K562 (cell line): ENCODE measurements around the gene FGD6. TPM values are rescaled to one million over a fixed set of nuclear protein-coding genes. Genes with fewer than 3 reads are reported as not detected.

Experiments
- ATF1 ChIP-seq, 2 experiments: fragments of 450-650 bp in 1 of 2; IDR thresholded peaks; 2 replicates each; pipeline ENCODE4 v1.6.1; 2016; ENCODE audit warnings: missing compliant biosample characterization in 1 of 2, missing genetic modification characterization in 1 of 2
- EHMT2 ChIP-seq: fragments of 450-650 bp; IDR thresholded peaks from 2 replicates; pipeline ENCODE4 v1.6.1; 2018; ENCODE audit warnings: antibody characterized with exemption
- ESRRB ChIP-seq: fragments of 250-450 bp; sonication (Bioruptor Pico); IDR thresholded peaks from 2 replicates; pipeline ENCODE4 v1.5.0; 2020; ENCODE audit warnings: mild to moderate bottlenecking, moderate library complexity, borderline replicate concordance
- ETS2 ChIP-seq: IDR thresholded peaks from 2 replicates; pipeline ENCODE4 v1.6.1; 2016; ENCODE audit warnings: borderline replicate concordance, missing genetic modification characterization, mild to moderate bottlenecking, moderate library complexity, missing compliant biosample characterization; ENCODE audit not compliant: poor library complexity, severe bottlenecking
- ILK ChIP-seq: fragments of 450-650 bp; IDR thresholded peaks from 2 replicates; pipeline ENCODE4 v1.6.1; 2016; ENCODE audit warnings: missing genetic modification characterization, low read depth, mild to moderate bottlenecking, missing compliant biosample characterization, moderate library complexity, borderline replicate concordance
- MCM3 ChIP-seq: fragments of 450-650 bp; IDR thresholded peaks from 2 replicates; pipeline ENCODE4 v1.6.1; 2016
- PHF21A ChIP-seq: fragments of 450-650 bp; IDR thresholded peaks from 2 replicates; pipeline ENCODE4 v1.6.1; 2017; ENCODE audit warnings: low read depth, borderline replicate concordance
- POLR2H ChIP-seq: IDR thresholded peaks from 2 replicates; pipeline ENCODE4 v1.6.1; 2016; ENCODE audit warnings: missing genetic modification characterization, low read depth, mild to moderate bottlenecking, control low read depth, missing compliant biosample characterization, moderate library complexity
- TEAD4 ChIP-seq, 2 experiments: sonication (generic) in 1 of 2; formaldehyde crosslinking in 1 of 2; IDR thresholded peaks; 2 replicates each; pipeline versions ENCODE4 v1.6.1 to v1.8.0; 2012 to 2022; ENCODE audit warnings: borderline replicate concordance in 1 of 2, inconsistent platforms in 1 of 2, low read length in 1 of 2, mild to moderate bottlenecking in 1 of 2, missing genetic modification reagents in 1 of 2
- TRIM28 ChIP-seq: fragments of 450-650 bp; IDR thresholded peaks from 2 replicates; pipeline ENCODE4 v1.6.1; 2017
- U2AF1 ChIP-seq: fragments of 200-400 bp; formaldehyde crosslinking; optimal IDR thresholded peaks from 2 replicates; pipeline ENCODE3; 2017; ENCODE audit warnings: mild to moderate bottlenecking, low read depth, low read length, moderate library complexity
- ZFP36 ChIP-seq: fragments of 150-350 bp; IDR thresholded peaks from 2 replicates; pipeline ENCODE4 v1.6.1; 2018; ENCODE audit warnings: low read length, low read depth; ENCODE audit not compliant: partially characterized antibody
- ZNF431 ChIP-seq: sonication (generic); formaldehyde crosslinking; IDR thresholded peaks from 2 replicates; pipeline ENCODE4 v1.8.0; 2022; ENCODE audit warnings: mild to moderate bottlenecking, missing genetic modification reagents
- ZNF551 ChIP-seq: fragments of 250-450 bp; sonication (Bioruptor Pico); IDR thresholded peaks from 2 replicates; pipeline ENCODE4 v1.5.0; 2021; ENCODE audit warnings: mild to moderate bottlenecking, moderate library complexity
- ZNF584 ChIP-seq: fragments of 200-800 bp; sonication (Bioruptor generic); IDR thresholded peaks from 2 replicates; pipeline ENCODE4 v1.6.1; 2016; ENCODE audit warnings: low read depth, mild to moderate bottlenecking, missing genetic modification characterization, missing compliant biosample characterization
- polyA plus RNA-seq, 8 experiments: library from polyadenylated mRNA; depleted of rRNA in 4 of 8; stranded (reverse) in 5 of 8; unstranded in 3 of 8; fragments of >200 nt; fragmentation: Nextera tagmentation in 2 of 8; fragmentation: Illumina TruSeq in 1 of 8; extraction: Ambion mirVana in 2 of 8; extraction: Trizol in 1 of 8; gene quantifications; 2 replicates each; pipeline versions ENCODE4 v1.2.1 to v1.2.3, GENCODE V29; 2011 to 2014; ENCODE audit warnings: inconsistent platforms in 1 of 8, missing spikeins in 1 of 8
- total RNA-seq, 7 experiments: library from RNA; depleted of rRNA in 6 of 7; stranded (reverse); fragments of >200 nt in 6 of 7; fragmentation: Illumina TruSeq in 2 of 7; extraction: Trizol in 2 of 7; gene quantifications; 2 replicates each; pipeline versions ENCODE4 v1.2.1 to v1.2.3, GENCODE V29; 2011 to 2021; ENCODE audit warnings: low replicate concordance in 1 of 7
- TF ChIP-seq, protein P1 (sequence below): IDR thresholded peaks from 2 replicates; pipeline ENCODE4 v1.6.1; 2011; ENCODE audit warnings: borderline replicate concordance, low read depth, mild to moderate bottlenecking, moderate library complexity, low read length; ENCODE audit not compliant: insufficient read depth, poor library complexity, severe bottlenecking
- TF ChIP-seq, protein P2 (sequence below), 2 experiments: fragments of 450-650 bp in 1 of 2; IDR thresholded peaks; 2 replicates each; pipeline ENCODE4 v1.6.1; 2011 to 2017; ENCODE audit warnings: low read depth in 2 of 2, antibody characterized with exemption in 1 of 2, borderline replicate concordance in 1 of 2, low read length in 1 of 2, mild to moderate bottlenecking in 1 of 2, mixed read lengths in 1 of 2; ENCODE audit not compliant: control insufficient read depth in 1 of 2
- TF ChIP-seq, protein P3 (sequence below): sonication (generic); formaldehyde crosslinking; IDR thresholded peaks from 2 replicates; pipeline ENCODE4 v1.8.1; 2023; ENCODE audit warnings: missing genetic modification reagents, mild to moderate bottlenecking, borderline replicate concordance

FGD6 gene
- total and polyA plus RNA-seq, 9 of the 15 experiments (the other 6 are each of a cell fraction or from before 2014, with no cell fraction given) = 1.5 to 11.1 (median 5.8) TPM

DNA sequence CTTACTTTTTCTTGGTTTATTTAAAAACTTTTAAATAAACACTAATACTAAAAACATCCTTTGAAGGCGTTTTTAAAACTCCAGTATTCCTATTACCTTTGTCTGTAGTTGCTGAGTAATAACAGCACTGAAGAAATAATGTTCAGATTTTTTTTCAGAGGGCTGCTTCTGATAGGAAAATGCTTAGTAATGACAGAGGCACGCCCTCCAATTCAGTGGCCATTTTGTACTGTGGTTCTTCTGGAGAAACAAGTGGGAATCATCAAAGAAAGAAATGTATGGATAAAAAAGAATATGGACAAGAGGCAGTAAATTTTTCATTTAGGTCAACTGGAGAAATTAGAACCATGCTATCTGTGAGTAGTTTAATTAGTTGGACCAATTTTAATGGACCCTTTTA is 13.9 kb upstream of the FGD6 start (continued):
- TF ChIP-seq, protein P1, sequence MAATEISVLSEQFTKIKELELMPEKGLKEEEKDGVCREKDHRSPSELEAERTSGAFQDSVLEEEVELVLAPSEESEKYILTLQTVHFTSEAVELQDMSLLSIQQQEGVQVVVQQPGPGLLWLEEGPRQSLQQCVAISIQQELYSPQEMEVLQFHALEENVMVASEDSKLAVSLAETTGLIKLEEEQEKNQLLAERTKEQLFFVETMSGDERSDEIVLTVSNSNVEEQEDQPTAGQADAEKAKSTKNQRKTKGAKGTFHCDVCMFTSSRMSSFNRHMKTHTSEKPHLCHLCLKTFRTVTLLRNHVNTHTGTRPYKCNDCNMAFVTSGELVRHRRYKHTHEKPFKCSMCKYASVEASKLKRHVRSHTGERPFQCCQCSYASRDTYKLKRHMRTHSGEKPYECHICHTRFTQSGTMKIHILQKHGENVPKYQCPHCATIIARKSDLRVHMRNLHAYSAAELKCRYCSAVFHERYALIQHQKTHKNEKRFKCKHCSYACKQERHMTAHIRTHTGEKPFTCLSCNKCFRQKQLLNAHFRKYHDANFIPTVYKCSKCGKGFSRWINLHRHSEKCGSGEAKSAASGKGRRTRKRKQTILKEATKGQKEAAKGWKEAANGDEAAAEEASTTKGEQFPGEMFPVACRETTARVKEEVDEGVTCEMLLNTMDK = no peak
- TF ChIP-seq MCM3 (no peak), ZFP36 (no peak), ETS2 (no peak), ZNF584 (CRISPR knock-in tag) (no peak), ILK (tag) (no peak), ESRRB (no peak), ZNF431 (CRISPR knock-in tag) (no peak), ATF1 (CRISPR knock-in tag; IDR thresholded peaks at IDR 0.05) (no peak), ATF1 (tag; IDR thresholded peaks at IDR 0.05) (no peak), U2AF1 (no peak), TRIM28 (no peak), ZNF551 (CRISPR knock-in tag) (no peak), EHMT2 (no peak), PHF21A (peak; percentile 82; the same call in 1 of the 2 replicates), TEAD4 (IDR thresholded peaks at IDR 0.05; ENCODE audit: low read length) (peak; percentile 53; the same call in 1 of the 2 replicates), TEAD4 (CRISPR knock-in tag; IDR thresholded peaks at IDR 0.05; ENCODE audit: borderline replicate concordance) (no peak), POLR2H (tag) (no peak)
- TF ChIP-seq, protein P2, sequence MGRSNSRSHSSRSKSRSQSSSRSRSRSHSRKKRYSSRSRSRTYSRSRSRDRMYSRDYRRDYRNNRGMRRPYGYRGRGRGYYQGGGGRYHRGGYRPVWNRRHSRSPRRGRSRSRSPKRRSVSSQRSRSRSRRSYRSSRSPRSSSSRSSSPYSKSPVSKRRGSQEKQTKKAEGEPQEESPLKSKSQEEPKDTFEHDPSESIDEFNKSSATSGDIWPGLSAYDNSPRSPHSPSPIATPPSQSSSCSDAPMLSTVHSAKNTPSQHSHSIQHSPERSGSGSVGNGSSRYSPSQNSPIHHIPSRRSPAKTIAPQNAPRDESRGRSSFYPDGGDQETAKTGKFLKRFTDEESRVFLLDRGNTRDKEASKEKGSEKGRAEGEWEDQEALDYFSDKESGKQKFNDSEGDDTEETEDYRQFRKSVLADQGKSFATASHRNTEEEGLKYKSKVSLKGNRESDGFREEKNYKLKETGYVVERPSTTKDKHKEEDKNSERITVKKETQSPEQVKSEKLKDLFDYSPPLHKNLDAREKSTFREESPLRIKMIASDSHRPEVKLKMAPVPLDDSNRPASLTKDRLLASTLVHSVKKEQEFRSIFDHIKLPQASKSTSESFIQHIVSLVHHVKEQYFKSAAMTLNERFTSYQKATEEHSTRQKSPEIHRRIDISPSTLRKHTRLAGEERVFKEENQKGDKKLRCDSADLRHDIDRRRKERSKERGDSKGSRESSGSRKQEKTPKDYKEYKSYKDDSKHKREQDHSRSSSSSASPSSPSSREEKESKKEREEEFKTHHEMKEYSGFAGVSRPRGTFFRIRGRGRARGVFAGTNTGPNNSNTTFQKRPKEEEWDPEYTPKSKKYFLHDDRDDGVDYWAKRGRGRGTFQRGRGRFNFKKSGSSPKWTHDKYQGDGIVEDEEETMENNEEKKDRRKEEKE (IDR thresholded peaks at IDR 0.05; ENCODE audit: borderline replicate concordance in 1 of 2, control insufficient read depth in 1 of 2, low read depth in 2 of 2, low read length in 1 of 2) = no peak
- TF ChIP-seq, protein P3, sequence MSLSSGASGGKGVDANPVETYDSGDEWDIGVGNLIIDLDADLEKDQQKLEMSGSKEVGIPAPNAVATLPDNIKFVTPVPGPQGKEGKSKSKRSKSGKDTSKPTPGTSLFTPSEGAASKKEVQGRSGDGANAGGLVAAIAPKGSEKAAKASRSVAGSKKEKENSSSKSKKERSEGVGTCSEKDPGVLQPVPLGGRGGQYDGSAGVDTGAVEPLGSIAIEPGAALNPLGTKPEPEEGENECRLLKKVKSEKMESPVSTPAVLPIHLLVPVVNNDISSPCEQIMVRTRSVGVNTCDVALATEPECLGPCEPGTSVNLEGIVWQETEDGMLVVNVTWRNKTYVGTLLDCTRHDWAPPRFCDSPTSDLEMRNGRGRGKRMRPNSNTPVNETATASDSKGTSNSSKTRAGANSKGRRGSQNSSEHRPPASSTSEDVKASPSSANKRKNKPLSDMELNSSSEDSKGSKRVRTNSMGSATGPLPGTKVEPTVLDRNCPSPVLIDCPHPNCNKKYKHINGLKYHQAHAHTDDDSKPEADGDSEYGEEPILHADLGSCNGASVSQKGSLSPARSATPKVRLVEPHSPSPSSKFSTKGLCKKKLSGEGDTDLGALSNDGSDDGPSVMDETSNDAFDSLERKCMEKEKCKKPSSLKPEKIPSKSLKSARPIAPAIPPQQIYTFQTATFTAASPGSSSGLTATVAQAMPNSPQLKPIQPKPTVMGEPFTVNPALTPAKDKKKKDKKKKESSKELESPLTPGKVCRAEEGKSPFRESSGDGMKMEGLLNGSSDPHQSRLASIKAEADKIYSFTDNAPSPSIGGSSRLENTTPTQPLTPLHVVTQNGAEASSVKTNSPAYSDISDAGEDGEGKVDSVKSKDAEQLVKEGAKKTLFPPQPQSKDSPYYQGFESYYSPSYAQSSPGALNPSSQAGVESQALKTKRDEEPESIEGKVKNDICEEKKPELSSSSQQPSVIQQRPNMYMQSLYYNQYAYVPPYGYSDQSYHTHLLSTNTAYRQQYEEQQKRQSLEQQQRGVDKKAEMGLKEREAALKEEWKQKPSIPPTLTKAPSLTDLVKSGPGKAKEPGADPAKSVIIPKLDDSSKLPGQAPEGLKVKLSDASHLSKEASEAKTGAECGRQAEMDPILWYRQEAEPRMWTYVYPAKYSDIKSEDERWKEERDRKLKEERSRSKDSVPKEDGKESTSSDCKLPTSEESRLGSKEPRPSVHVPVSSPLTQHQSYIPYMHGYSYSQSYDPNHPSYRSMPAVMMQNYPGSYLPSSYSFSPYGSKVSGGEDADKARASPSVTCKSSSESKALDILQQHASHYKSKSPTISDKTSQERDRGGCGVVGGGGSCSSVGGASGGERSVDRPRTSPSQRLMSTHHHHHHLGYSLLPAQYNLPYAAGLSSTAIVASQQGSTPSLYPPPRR (CRISPR knock-in tag) = no peak
